Stomach smooth muscle (tissue), 2 donors: ENCODE measurements around the gene GLB1L.
"Not testable (repeated sequence)": the region's sequence is repeated elsewhere in the genome, so short reads cannot be mapped to it uniquely, and the experiment has no call there.

ENCODE experiments used
- H3K27ac ChIP-seq: one replicate; pipeline ENCODE4 v1.7.0; 2013; ENCODE audit warnings: mild to moderate bottlenecking, low read length, inconsistent platforms
- H3K27me3 ChIP-seq, 2 donors: one replicate each; pipeline ENCODE4 v1.7.0; 2013; ENCODE audit warnings: low read length in 2 of 2; ENCODE audit not compliant: insufficient read depth in 2 of 2, control insufficient read depth in 1 of 2
- H3K36me3 ChIP-seq, 2 donors: one replicate each; pipeline ENCODE4 v1.7.0; 2013; ENCODE audit warnings: low read length in 2 of 2; ENCODE audit not compliant: control insufficient read depth in 2 of 2, insufficient read depth in 2 of 2
- H3K4me1 ChIP-seq: one replicate; pipeline ENCODE4 v1.7.0; 2013; ENCODE audit warnings: low read length; ENCODE audit not compliant: control insufficient read depth, insufficient read depth
- H3K4me3 ChIP-seq, 2 donors: one replicate each; pipeline ENCODE4 v1.7.0; 2013; ENCODE audit warnings: low read length in 2 of 2
- H3K9ac ChIP-seq, 2 donors: one replicate each; pipeline ENCODE4 v1.7.0; 2013; ENCODE audit warnings: low read length in 2 of 2, mild to moderate bottlenecking in 1 of 2
- H3K9me3 ChIP-seq, 2 donors: one replicate each; pipeline ENCODE4 v1.7.0; 2013; ENCODE audit warnings: low read length in 2 of 2; ENCODE audit not compliant: control insufficient read depth in 2 of 2
- donor health status: healthy.
- donor health status: Pancreatic carcinoma.

GLB1L gene

DNA sequence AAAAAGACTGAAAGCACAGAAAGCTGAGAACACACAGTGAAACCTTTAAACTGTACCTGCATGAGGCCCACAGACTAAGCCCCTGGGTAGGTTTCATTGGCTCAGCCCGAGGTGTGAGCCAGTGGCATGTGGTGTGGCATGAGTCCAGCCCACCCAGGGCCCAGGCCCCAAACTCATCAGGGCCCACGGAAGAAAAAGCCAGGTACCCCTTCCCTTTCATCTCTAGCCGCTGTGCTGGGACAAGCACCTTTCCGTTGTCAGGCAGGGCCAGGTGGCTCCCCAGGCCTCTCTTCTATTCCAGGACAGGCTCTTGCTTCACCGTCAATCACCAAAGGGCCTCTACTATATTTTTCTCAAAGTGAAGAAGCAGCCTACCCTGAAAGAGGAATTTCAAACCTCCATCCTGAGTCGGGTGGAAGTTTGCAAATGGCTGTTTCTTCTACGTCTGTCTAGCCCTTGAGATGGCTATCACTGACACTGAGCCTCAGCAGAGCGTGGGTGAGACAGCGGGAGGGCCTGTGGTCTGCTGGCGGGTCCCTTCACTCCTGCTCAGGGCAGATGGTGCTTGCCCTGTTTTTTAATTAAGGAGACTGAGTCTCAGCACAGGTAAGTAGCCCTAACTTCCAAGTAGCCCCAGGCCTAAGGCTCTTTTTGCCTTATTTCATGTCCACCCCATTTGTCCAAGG is 42.5 kb upstream of the GLB1L start:
- no peak overlapping the region for H3K9ac ChIP-seq
- H3K4me3 ChIP-seq: no peak overlapping the region
- peaks cover 25 to 26% of the 10 kb centered on the region in 2 donors for H3K36me3 ChIP-seq
- H3K9me3 ChIP-seq: no peaks in the 10 kb centered on the region
- peaks cover 23% of the 10 kb centered on the region for H3K4me1 ChIP-seq
- no peaks in the 10 kb centered on the region for H3K27me3 ChIP-seq
- no peak overlapping the region for H3K27ac ChIP-seq

DNA sequence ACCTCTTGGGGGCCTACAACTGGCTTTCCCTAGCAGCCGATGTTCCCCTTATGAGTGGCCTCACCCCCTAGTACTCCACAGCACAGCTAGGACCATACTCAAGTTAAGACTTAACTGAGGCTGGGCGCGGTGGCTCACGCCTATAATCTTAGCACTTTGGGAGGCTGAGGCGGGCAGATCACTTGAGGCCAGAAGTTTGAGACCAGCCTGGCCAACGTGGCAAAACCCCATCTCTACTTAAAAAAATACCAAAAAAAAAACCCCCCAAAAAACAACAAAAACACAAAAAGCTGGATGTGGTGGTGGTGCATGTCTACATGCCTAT is 41.8 kb upstream of the GLB1L start:
- H3K27me3 ChIP-seq, H3K27ac ChIP-seq, H3K4me3 ChIP-seq, H3K9me3 ChIP-seq, H3K9ac ChIP-seq: not testable (repeated sequence)
- H3K36me3 ChIP-seq: peaks cover 31 to 32% of the 10 kb centered on the region in 2 donors
- H3K4me1 ChIP-seq: peaks cover 24% of the 10 kb centered on the region

DNA sequence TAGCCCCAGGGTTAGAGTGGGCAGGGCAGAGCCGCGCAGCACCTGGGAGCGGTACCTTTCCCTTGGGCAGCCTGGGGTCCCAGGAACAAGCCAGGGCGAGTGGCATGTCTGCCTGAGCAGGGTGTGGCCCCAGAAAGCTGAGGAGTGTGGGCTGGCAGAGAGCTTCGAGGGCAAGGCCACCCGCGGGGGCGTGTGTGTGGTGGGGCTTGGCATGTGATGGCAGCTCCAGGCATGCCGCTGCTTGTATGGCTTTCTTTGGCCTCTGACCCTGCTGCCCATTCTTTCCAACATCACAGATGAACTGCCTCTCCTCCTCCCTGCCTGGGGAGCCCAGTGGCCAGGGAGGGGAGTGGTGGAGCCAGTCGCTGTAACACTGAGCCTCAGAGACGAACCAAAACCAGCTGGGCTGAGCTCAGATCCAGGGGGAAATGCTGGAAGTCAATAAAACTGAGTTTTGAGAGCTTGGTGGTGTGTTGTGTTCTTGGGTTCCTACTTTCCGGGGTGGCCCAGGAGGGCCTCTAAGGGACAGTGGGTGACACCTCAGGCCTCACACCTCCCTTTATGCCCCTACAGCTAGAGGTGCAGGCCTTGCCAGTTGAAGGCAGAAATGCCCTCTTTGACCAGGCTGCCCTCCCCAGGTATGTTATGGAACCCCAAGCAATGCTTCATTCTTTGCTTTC is 41.3 kb upstream of the GLB1L start:
- Histone ChIP-seq H3K4me3 (no peak overlapping the region), H3K36me3 (peaks cover 36 to 37% of the 10 kb centered on the region in 2 donors), H3K9ac (no peak overlapping the region), H3K4me1 (peaks cover 29% of the 10 kb centered on the region), H3K9me3 (no peaks in the 10 kb centered on the region), H3K27me3 (no peaks in the 10 kb centered on the region), H3K27ac (no peak overlapping the region)

DNA sequence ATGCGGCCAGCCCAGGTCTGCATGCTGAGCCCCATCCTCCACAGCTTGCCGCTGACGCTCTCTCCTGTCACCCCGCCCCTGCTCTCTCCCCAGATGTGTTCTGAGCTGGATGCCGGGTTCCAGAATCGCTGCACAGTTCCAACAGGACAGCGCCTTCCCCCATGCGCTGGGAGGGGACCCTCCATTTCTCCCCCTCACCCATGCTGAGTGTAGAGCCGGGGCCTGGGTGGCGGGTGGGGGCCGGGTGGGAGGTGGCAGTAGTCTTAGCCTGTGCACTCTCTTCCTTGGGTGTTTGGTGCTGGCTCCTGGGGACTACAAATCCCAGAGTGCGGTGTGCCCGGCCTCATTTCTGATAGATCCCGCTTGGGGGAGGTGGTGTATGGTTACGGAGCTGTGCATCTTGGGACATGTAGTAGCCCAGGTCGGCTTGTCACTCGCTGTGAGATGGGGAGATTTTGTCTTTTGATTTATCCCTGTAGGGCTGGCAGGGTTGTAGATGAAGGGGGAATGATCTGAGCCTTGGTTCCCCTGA is 40.7 kb upstream of the GLB1L start:
- Histone ChIP-seq H3K27me3 (no peaks in the 10 kb centered on the region), H3K4me1 (peaks cover 35% of the 10 kb centered on the region), H3K9ac (no peak overlapping the region), H3K36me3 (peaks cover 42 to 43% of the 10 kb centered on the region in 2 donors), H3K4me3 (no peak overlapping the region), H3K27ac (no peak overlapping the region), H3K9me3 (no peaks in the 10 kb centered on the region)

DNA sequence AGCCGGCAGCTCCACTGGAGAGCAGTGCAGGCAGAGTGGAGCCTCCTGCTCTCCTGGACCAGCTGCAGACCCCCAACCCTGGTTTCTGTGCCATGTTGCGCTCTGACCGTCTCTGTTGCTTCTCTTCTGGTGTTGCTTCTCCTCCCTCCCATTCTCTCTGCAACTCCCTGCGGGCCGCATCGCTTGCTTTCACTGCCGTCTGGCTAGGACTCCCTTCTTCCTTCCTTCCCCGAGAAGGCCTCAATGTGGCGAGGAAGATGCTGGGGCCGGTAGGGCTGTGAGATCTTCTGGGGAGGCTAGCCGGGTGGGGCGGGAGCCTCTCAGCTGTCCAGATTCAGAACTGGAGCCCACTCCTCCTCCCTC is 40.1 kb upstream of the GLB1L start:
- H3K27me3 ChIP-seq: no peaks in the 10 kb centered on the region
- no peak overlapping the region for H3K9ac ChIP-seq
- no peak overlapping the region for H3K27ac ChIP-seq
- peaks cover 46 to 48% of the 10 kb centered on the region in 2 donors for H3K36me3 ChIP-seq
- H3K9me3 ChIP-seq: no peaks in the 10 kb centered on the region
- H3K4me1 ChIP-seq: peaks cover 41% of the 10 kb centered on the region
- no peak overlapping the region for H3K4me3 ChIP-seq

DNA sequence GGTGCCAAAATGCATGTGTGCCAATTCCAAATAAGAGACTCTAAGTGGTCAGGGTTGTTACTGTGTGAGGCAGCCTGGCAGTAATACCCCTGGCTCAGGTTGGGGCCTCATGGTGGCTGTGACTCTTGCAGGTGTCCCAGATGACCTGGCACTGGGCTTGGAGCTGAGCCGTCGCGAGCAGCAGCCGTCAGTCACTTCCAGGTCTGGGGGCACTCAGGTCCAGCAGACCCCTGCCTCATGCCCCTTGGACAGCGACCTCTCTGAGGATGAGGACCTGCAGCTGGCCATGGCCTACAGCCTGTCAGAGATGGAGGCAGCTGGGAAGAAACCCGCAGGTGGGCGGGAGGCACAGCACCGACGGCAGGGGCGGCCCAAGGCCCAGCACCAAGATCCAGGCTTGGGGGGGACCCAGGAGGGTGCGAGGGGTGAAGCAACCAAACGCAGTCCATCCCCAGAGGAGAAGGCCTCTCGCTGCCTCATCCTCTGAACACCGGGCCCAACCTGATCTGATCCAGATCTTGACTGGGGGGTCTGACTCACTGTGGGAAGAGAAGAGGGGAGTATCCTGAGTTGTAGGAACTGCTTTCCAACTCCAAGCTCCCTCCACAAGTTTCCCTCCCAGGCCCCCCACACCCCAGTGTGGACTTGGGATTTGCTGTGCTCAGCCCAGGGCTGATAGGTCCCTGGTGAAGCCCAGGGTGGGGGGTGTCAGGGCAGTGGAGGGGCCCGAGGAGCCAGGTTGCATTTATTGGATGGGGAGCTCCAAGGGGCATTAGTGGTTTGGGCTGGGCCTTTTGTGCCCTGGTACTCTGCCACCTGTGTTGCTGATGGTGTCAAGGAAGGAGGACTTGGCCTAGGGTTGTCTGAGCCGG is 39.5 kb upstream of the GLB1L start:
- Histone ChIP-seq H3K4me3 (no peak overlapping the region), H3K36me3 (peaks cover 46 to 48% of the 10 kb centered on the region in 2 donors), H3K27me3 (no peaks in the 10 kb centered on the region), H3K9ac (no peak overlapping the region), H3K4me1 (peaks cover 42% of the 10 kb centered on the region), H3K27ac (no peak overlapping the region), H3K9me3 (no peaks in the 10 kb centered on the region)

DNA sequence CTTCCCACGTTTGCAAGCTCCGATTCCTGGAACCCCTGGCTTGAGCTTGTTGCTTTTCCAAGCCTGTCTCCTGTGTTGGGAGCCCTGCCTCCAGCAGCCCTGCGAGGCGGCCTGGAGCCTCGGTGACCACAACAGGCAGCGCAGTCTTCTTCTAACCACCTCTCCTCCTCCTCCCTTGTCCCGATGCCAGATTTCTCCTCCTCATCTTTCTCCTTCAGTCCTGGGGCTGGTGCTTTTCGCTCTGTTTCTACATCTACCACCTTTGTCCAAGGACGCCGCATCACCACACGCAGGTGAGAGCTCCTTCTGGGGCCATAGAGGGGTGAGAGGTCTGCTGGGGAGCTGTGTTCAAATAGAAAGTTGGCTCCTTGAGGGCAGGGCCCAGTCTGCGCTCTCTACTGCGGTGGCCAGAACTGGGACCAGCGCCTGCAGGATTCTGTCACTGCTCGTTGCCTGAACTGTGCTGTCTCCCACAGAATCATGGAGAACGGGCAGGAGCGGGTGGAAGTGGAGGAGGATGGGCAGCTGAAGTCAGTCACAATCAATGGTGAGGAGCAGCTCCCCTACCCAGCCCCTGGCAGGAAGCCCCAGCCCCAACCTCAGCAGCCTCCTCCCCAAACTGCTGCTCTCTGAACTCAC is 37.8 kb upstream of the GLB1L start:
- Histone ChIP-seq H3K36me3 (peaks cover 46 to 48% of the 10 kb centered on the region in 2 donors), H3K4me1 (peaks cover 46% of the 10 kb centered on the region), H3K9me3 (no peaks in the 10 kb centered on the region), H3K27me3 (no peaks in the 10 kb centered on the region), H3K27ac (no peak overlapping the region), H3K9ac (peak overlapping the region in 1 of 2 donors; percentile 21), H3K4me3 (no peak overlapping the region)

DNA sequence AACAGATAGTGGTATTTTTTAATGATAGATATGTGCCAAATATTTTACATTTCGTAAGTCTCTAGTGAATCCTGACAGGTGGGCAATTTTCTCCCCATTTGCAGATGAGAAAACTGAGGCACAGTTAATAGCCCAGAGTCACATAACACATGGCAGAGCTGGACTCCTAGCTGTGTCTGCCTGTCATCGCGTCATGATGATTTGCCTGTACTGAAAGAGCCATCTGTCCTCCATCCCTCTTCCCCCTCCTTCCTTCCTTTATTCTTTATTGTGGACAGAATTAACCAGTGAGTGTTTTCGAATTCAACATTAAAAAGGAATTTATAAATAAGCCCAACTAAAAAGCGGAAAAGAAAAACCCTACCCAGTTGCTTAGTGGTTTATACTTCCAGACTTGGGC is 37.1 kb upstream of the GLB1L start:
- Histone ChIP-seq H3K27ac (no peak overlapping the region), H3K27me3 (no peaks in the 10 kb centered on the region), H3K4me3 (no peak overlapping the region), H3K9ac (no peak overlapping the region), H3K4me1 (peaks cover 53% of the 10 kb centered on the region), H3K9me3 (no peaks in the 10 kb centered on the region), H3K36me3 (peaks cover 46 to 48% of the 10 kb centered on the region in 2 donors)

DNA sequence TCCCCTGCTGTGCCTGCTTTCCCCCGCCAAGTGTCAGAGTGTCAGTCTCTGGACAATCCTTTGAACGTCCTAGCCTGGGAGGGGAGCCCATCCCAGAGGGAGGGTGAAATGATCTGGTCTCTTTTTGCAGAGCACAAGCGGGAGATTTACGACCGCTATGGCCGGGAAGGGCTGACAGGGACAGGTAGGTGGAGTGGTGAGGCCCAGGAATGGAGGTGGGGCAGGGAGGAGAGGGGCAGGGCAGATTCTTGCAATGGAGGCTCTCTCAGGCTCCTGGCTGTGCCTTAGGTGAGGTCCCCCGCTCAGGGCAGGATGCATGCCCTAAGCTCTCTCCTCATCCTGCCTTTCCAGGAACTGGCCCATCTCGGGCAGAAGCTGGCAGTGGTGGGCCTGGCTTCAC is 36.3 kb upstream of the GLB1L start:
- no peaks in the 10 kb centered on the region for H3K27me3 ChIP-seq
- H3K4me3 ChIP-seq: no peak overlapping the region
- H3K4me1 ChIP-seq: peaks cover 53% of the 10 kb centered on the region
- no peak overlapping the region for H3K27ac ChIP-seq
- H3K36me3 ChIP-seq: peaks cover 46% of the 10 kb centered on the region in 2 donors
- H3K9me3 ChIP-seq: no peaks in the 10 kb centered on the region
- H3K9ac ChIP-seq: peak overlapping the region in 1 of 2 donors; percentile 47

DNA sequence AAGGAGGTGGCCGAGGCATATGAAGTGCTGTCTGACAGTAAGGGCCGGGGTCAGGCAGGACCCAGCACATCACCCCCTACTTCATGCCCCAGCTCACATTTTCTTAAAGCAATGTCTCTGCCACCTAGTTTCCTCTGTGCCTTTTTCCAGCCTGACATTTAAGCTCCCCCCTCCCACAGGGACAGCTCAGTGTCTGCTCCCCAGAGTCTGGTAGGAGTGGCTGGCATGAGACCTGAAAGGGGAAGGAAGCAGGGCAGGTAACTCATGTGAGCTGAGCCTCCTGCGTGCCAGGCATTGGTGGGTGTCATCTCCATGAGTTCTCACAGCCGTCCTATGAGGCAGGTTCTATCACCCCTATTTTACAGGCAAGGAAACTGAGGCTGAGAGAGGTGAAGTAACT is 35.4 kb upstream of the GLB1L start:
- Histone ChIP-seq H3K9ac (peak overlapping the region; percentile 9 to 42), H3K27me3 (no peaks in the 10 kb centered on the region), H3K27ac (peak overlapping the region; percentile 95), H3K36me3 (peaks cover 45 to 46% of the 10 kb centered on the region in 2 donors), H3K4me1 (peaks cover 51% of the 10 kb centered on the region), H3K9me3 (no peaks in the 10 kb centered on the region), H3K4me3 (no peak overlapping the region)
